ENCODE data around the gene USP3.

The USP3 gene

DNA sequence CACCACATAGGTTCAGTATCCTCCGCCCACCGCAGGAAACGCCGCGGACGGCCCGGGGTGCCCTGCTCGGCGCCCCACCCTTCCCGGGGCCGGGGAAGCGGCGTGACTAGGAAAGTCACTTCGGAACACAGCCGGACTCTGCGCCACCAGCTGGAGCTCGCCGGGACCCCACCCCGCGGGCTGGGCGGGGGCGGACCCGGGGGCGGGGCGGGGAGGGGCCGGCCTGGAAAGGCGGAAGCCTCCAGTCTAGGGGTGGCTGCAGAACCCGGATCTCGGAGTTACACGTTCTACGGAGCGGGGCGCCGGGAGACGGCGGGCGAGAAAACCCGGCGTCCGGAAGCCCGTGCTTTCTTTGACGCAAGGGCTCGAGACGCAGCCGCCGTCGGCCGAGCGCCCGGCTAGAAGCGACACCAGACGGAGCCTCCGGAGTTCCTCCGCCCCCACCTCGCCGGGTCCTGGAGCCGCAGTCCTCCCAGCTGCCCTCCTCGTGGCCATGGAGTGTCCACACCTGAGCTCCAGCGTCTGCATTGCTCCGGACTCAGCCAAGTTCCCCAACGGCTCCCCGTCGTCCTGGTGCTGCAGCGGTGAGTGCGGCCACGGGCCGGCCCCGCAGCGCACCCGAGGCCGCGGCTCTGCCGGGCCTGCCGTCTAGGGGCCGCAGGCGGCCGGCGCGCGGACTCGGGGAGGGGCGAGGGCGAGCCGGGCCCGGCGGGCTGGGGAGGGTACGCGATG is at the start of gene USP3:
TSS of gene USP3 (plus strand) at position 347 of the 732 bp plus-strand sequence. CDS start at position 494, 147 bp downstream.
- peaks cover 17 to 78% (median 77%) of the 10 kb centered on the region in 5 donors for H3K4me1 ChIP-seq (ENCODE audit: control insufficient read depth in 5 of 5, insufficient read depth in 5 of 5, low read length in 5 of 5)
- H3K27me3 ChIP-seq (ENCODE audit: control insufficient read depth in 5 of 5, insufficient read depth in 4 of 5, low read length in 5 of 5): no peaks in the 10 kb centered on the region
- peak within 1 kb of the TSS; percentile 100 for H3K27ac ChIP-seq (ENCODE audit: low read depth, low read length)
- no peaks in the 10 kb centered on the region for H3K9me3 ChIP-seq (ENCODE audit: control insufficient read depth in 5 of 5, low read length in 5 of 5)
- peak within 1 kb of the TSS; percentile 94 to 99 (median 97) for H3K9ac ChIP-seq (ENCODE audit: low read length in 5 of 5)
- no peaks in the 10 kb centered on the region for H3K36me3 ChIP-seq (ENCODE audit: control insufficient read depth in 5 of 5, insufficient read depth in 5 of 5, low read length in 5 of 5)
- H3K4me3 ChIP-seq (ENCODE audit: low read depth in 1 of 5, low read length in 5 of 5): peak within 1 kb of the TSS; percentile 63 to 92 (median 89)

DNA sequence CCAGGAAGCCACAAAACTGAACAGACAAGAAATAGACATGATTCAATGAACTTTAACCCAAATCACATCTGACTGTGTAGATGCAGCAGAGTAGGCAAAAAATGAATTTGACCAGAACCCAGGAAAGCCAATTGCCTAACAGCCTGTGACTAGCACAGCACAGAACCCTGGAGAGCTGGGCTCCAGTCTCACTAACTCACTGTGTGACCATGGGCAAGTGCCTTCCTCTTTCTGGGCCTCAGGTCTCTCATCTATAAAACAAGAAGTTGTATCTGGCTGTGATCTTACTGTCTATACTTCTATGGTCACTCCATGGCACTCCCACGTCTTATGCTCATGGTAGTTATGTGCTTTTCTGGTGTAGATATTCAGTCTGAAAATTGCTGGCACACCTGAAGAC is 48.1 kb upstream of the USP3 start:
- no peak overlapping the region for H3K9ac ChIP-seq (ENCODE audit: low read length in 5 of 5)
- H3K36me3 ChIP-seq (ENCODE audit: control insufficient read depth in 5 of 5, insufficient read depth in 5 of 5, low read length in 5 of 5): no peaks in the 10 kb centered on the region
- H3K9me3 ChIP-seq (ENCODE audit: control insufficient read depth in 5 of 5, low read length in 5 of 5): peaks cover 0 to 3% (median 0%) of the 10 kb centered on the region in 5 donors
- no peaks in the 10 kb centered on the region for H3K27me3 ChIP-seq (ENCODE audit: control insufficient read depth in 5 of 5, insufficient read depth in 4 of 5, low read length in 5 of 5)
- H3K4me1 ChIP-seq (ENCODE audit: control insufficient read depth in 5 of 5, insufficient read depth in 5 of 5, low read length in 5 of 5): peaks cover 0 to 13% (median 10%) of the 10 kb centered on the region in 5 donors
- no peak overlapping the region for H3K4me3 ChIP-seq (ENCODE audit: low read depth in 1 of 5, low read length in 5 of 5)
- no peak overlapping the region for H3K27ac ChIP-seq (ENCODE audit: low read depth, low read length)

DNA sequence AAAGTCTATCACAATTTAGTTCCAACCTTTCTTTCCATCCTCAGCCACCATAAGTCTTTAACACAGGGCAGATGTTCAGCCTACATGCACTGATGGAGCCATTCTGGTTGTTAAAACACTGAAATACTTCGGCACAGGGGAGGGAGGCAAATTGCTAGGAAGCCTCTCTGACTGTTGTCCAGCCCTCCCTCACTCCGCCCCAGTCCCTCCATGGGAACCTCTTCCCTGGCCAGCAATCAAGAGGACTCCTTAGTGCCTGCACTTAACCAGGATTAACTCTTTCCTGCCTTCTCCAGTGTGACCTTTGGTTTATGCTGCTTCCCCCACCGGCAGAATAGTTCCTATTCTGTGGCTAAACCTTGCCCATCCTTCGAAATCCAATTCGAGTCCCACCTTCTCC is 47.0 kb upstream of the USP3 start:
- Histone ChIP-seq H3K4me1 (ENCODE audit: control insufficient read depth in 5 of 5, insufficient read depth in 5 of 5, low read length in 5 of 5) (peaks cover 0 to 17% (median 10%) of the 10 kb centered on the region in 5 donors), H3K27me3 (ENCODE audit: control insufficient read depth in 5 of 5, insufficient read depth in 4 of 5, low read length in 5 of 5) (no peaks in the 10 kb centered on the region), H3K9ac (ENCODE audit: low read length in 5 of 5) (no peak overlapping the region), H3K9me3 (ENCODE audit: control insufficient read depth in 5 of 5, low read length in 5 of 5) (peaks cover 0 to 3% (median 0%) of the 10 kb centered on the region in 5 donors), H3K27ac (ENCODE audit: low read depth, low read length) (no peak overlapping the region), H3K36me3 (ENCODE audit: control insufficient read depth in 5 of 5, insufficient read depth in 5 of 5, low read length in 5 of 5) (no peaks in the 10 kb centered on the region), H3K4me3 (ENCODE audit: low read depth in 1 of 5, low read length in 5 of 5) (no peak overlapping the region)

DNA sequence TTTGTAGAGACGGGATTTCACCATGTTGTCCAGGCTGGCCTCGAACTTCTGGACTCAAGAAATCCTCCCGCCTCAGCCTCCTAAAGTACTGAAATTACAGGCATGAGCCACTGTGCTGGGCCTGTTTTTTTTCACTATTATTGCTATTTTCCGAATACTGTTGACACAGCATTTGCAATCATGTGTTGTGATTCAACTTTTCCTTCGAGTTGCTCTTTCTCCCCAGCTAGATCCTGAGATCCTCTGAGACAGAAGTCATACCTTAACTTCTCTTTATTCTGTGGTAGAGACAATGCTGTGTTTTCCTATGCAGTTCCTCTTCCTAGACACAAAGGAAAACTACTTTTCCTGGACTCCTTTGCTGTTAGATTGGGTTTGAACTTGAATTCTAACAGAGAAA is 46.4 kb upstream of the USP3 start:
- no peaks in the 10 kb centered on the region for H3K27me3 ChIP-seq (ENCODE audit: control insufficient read depth in 5 of 5, insufficient read depth in 4 of 5, low read length in 5 of 5)
- no peak overlapping the region for H3K4me3 ChIP-seq (ENCODE audit: low read depth in 1 of 5, low read length in 5 of 5)
- peaks cover 0 to 17% (median 10%) of the 10 kb centered on the region in 5 donors for H3K4me1 ChIP-seq (ENCODE audit: control insufficient read depth in 5 of 5, insufficient read depth in 5 of 5, low read length in 5 of 5)
- no peak overlapping the region for H3K27ac ChIP-seq (ENCODE audit: low read depth, low read length)
- no peak overlapping the region for H3K9ac ChIP-seq (ENCODE audit: low read length in 5 of 5)
- H3K9me3 ChIP-seq (ENCODE audit: control insufficient read depth in 5 of 5, low read length in 5 of 5): peaks cover 0 to 3% (median 0%) of the 10 kb centered on the region in 5 donors
- no peaks in the 10 kb centered on the region for H3K36me3 ChIP-seq (ENCODE audit: control insufficient read depth in 5 of 5, insufficient read depth in 5 of 5, low read length in 5 of 5)

DNA sequence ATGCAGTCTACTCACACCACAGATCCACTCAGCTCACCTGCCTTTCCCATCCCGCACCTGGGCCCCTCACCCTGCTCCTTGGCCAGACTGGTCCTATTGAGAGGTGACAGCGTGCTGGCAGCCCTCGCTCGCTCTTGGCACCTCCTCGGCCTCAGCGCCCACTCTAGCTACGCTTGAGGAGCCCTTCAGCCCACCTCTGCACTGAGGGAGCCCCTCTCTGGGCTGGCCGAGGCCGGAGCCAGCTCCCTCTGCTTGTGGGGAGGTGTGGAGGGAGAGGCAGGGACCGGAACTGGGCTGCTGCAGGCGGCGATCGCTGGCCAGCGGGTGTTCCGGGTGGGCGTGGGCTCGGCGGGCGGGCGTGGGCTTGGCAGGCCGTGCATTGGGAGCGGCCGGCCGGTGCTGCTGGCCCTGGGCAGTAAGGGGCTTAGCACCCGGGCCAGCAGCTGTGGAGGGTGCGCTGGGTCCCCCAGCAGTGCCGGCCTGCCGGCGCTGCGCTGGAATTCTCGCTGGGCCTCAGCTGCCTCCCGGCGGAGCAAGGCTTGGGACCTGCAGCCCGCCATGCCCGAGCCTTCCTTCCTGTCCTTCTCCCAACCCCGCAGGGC is 45.5 kb upstream of the USP3 start:
- Histone ChIP-seq H3K9me3 (ENCODE audit: control insufficient read depth in 5 of 5, low read length in 5 of 5) (peaks cover 0 to 3% (median 0%) of the 10 kb centered on the region in 5 donors), H3K4me3 (ENCODE audit: low read depth in 1 of 5, low read length in 5 of 5) (no peak overlapping the region), H3K27ac (ENCODE audit: low read depth, low read length) (no peak overlapping the region), H3K36me3 (ENCODE audit: control insufficient read depth in 5 of 5, insufficient read depth in 5 of 5, low read length in 5 of 5) (no peaks in the 10 kb centered on the region), H3K4me1 (ENCODE audit: control insufficient read depth in 5 of 5, insufficient read depth in 5 of 5, low read length in 5 of 5) (peaks cover 0 to 17% (median 10%) of the 10 kb centered on the region in 5 donors), H3K27me3 (ENCODE audit: control insufficient read depth in 5 of 5, insufficient read depth in 4 of 5, low read length in 5 of 5) (no peaks in the 10 kb centered on the region), H3K9ac (ENCODE audit: low read length in 5 of 5) (no peak overlapping the region)

GRCh38 chr15:63460210-63461155 is 43.9 kb upstream of the USP3 start:
- H3K27me3 ChIP-seq (ENCODE audit: control insufficient read depth in 5 of 5, insufficient read depth in 4 of 5, low read length in 5 of 5): no peaks in the 10 kb centered on the region
- H3K4me1 ChIP-seq (ENCODE audit: control insufficient read depth in 5 of 5, insufficient read depth in 5 of 5, low read length in 5 of 5): peaks cover 0 to 17% (median 10%) of the 10 kb centered on the region in 5 donors
- H3K4me3 ChIP-seq (ENCODE audit: low read depth in 1 of 5, low read length in 5 of 5): no peak overlapping the region
- no peak overlapping the region for H3K9ac ChIP-seq (ENCODE audit: low read length in 5 of 5)
- H3K9me3 ChIP-seq (ENCODE audit: control insufficient read depth in 5 of 5, low read length in 5 of 5): peaks cover 0 to 3% (median 0%) of the 10 kb centered on the region in 5 donors
- H3K36me3 ChIP-seq (ENCODE audit: control insufficient read depth in 5 of 5, insufficient read depth in 5 of 5, low read length in 5 of 5): no peaks in the 10 kb centered on the region
- H3K27ac ChIP-seq (ENCODE audit: low read depth, low read length): no peak overlapping the region

GRCh38 chr15:63461230-63461985 is 43.0 kb upstream of the USP3 start:
- Histone ChIP-seq H3K36me3 (ENCODE audit: control insufficient read depth in 5 of 5, insufficient read depth in 5 of 5, low read length in 5 of 5) (no peaks in the 10 kb centered on the region), H3K9ac (ENCODE audit: low read length in 5 of 5) (no peak overlapping the region), H3K27ac (ENCODE audit: low read depth, low read length) (no peak overlapping the region), H3K9me3 (ENCODE audit: control insufficient read depth in 5 of 5, low read length in 5 of 5) (peaks cover 0 to 3% (median 0%) of the 10 kb centered on the region in 5 donors), H3K4me3 (ENCODE audit: low read depth in 1 of 5, low read length in 5 of 5) (no peak overlapping the region), H3K27me3 (ENCODE audit: control insufficient read depth in 5 of 5, insufficient read depth in 4 of 5, low read length in 5 of 5) (no peaks in the 10 kb centered on the region), H3K4me1 (ENCODE audit: control insufficient read depth in 5 of 5, insufficient read depth in 5 of 5, low read length in 5 of 5) (peaks cover 0 to 12% (median 6%) of the 10 kb centered on the region in 5 donors)

DNA sequence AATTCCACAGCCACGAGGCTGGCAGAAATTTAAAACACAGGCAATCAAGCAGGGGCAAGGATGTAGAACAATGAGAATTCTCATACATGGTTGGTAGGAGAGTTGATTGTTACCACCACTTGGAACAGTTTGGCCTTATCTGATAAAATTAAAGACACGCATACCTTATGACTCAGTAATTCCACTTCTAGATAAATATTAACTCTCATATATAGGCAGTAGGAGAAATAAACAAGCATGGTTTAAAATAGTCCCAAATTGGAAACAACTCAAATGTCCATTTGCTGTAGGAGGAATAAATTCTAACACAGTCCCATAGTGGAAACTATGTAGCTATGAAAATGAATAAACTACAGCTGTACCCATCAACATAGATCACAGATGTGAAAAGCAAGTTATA is 42.3 kb upstream of the USP3 start:
- peaks cover 0 to 10% (median 6%) of the 10 kb centered on the region in 5 donors for H3K4me1 ChIP-seq (ENCODE audit: control insufficient read depth in 5 of 5, insufficient read depth in 5 of 5, low read length in 5 of 5)
- no peak overlapping the region for H3K9ac ChIP-seq (ENCODE audit: low read length in 5 of 5)
- no peak overlapping the region for H3K27ac ChIP-seq (ENCODE audit: low read depth, low read length)

GRCh38 chr15:63463036-63463435 is 41.4 kb upstream of the USP3 start:
- no peak overlapping the region for H3K9ac ChIP-seq (ENCODE audit: low read length in 5 of 5)
- no peak overlapping the region for H3K4me3 ChIP-seq (ENCODE audit: low read depth in 1 of 5, low read length in 5 of 5)
- no peaks in the 10 kb centered on the region for H3K36me3 ChIP-seq (ENCODE audit: control insufficient read depth in 5 of 5, insufficient read depth in 5 of 5, low read length in 5 of 5)
- no peak overlapping the region for H3K27ac ChIP-seq (ENCODE audit: low read depth, low read length)
- peaks cover 0 to 3% (median 0%) of the 10 kb centered on the region in 5 donors for H3K9me3 ChIP-seq (ENCODE audit: control insufficient read depth in 5 of 5, low read length in 5 of 5)
- H3K4me1 ChIP-seq (ENCODE audit: control insufficient read depth in 5 of 5, insufficient read depth in 5 of 5, low read length in 5 of 5): peaks cover 0 to 7% (median 3%) of the 10 kb centered on the region in 5 donors
- no peaks in the 10 kb centered on the region for H3K27me3 ChIP-seq (ENCODE audit: control insufficient read depth in 5 of 5, insufficient read depth in 4 of 5, low read length in 5 of 5)

More for the DNA sequence above, 42.3 kb upstream of the USP3 start:
- Histone ChIP-seq H3K27me3 (ENCODE audit: control insufficient read depth in 5 of 5, insufficient read depth in 4 of 5, low read length in 5 of 5) (no peaks in the 10 kb centered on the region), H3K4me3 (ENCODE audit: low read depth in 1 of 5, low read length in 5 of 5) (no peak overlapping the region), H3K9me3 (ENCODE audit: control insufficient read depth in 5 of 5, low read length in 5 of 5) (peaks cover 0 to 3% (median 0%) of the 10 kb centered on the region in 5 donors), H3K36me3 (ENCODE audit: control insufficient read depth in 5 of 5, insufficient read depth in 5 of 5, low read length in 5 of 5) (no peaks in the 10 kb centered on the region)

Data from subcutaneous abdominal adipose tissue (tissue), 5 donors.